B cell (primary cell): ENCODE data around the gene PLCXD1.
"Not testable (repeated sequence)": the region's sequence is repeated elsewhere in the genome, so short reads cannot be mapped to it uniquely, and the experiment has no call there.

Experiments used
- CTCF ChIP-seq: fragments of 200-600 bp; IDR thresholded peaks from one replicate; pipeline ENCODE4 v1.8.0; 2022; ENCODE audit warnings: antibody characterized with exemption, mild to moderate bottlenecking
- EZH2 ChIP-seq: IDR thresholded peaks from 2 replicates; pipeline ENCODE4 v1.6.1; 2012; ENCODE audit warnings: borderline replicate concordance, low read depth, mild to moderate bottlenecking, moderate library complexity, low read length; ENCODE audit not compliant: insufficient read depth, poor library complexity, severe bottlenecking

DNA sequence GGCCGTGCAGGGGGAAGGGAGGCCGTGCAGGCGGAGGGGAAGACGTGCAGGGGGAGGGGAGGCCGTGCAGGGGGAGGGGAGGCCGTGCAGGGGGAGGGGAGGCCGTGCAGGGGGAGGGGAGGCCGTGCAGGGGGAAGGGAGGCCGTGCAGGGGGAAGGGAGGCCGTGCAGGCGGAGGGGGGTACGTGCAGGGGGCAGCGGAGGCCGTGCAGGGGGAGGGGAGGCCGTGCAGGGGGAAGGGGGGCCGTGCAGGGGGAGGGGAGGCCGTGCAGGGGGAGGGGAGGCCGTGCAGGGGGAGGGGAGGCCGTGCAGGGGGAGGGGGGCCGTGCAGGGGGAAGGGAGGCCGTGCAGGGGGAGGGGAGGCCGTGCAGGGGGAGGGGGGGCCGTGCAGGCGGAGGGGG, 459 bp upstream of the PLCXD1 start:
- not testable (repeated sequence) for TF ChIP-seq CTCF, EZH2
